ENCODE results near the gene ALPP. TPM values are rescaled to one million over a fixed set of nuclear protein-coding genes. Genes with fewer than 3 reads are reported as not detected.
"Not testable (repeated sequence)": the region's sequence is repeated elsewhere in the genome, so short reads cannot be mapped to it uniquely, and the experiment has no call there.

The ALPP gene
- total and polyA plus RNA-seq, 2 donors (not counting 1 experiment from before 2014, with no cell fraction given) = not detected

- Histone ChIP-seq H4K20me1 (ENCODE audit: control insufficient read depth, insufficient read depth, low read length, poor library complexity, severe bottlenecking) (no peaks in the 10 kb centered on the region), H3K9me3 (ENCODE audit: control extremely low read depth in 1 of 3, control insufficient read depth in 2 of 3, insufficient read depth in 1 of 3, low read length in 2 of 3) (no peaks in the 10 kb centered on the region), H3K27ac (ENCODE audit: low read length in 2 of 2) (no peak overlapping the region), H3K9ac (ENCODE audit: low read length) (no peak overlapping the region), H3K4me3 (ENCODE audit: control extremely low read depth in 1 of 5, extremely low read depth in 1 of 5, insufficient read depth in 1 of 5, low read depth in 2 of 5, low read length in 4 of 5) (no peak overlapping the region), H3K27me3 (replicated peaks in 1 of 4; ENCODE audit: control extremely low read depth in 1 of 4, control insufficient read depth in 3 of 4, insufficient read depth in 4 of 4, low read length in 3 of 4) (peaks cover 0 to 2% (median 0%) of the 10 kb centered on the region in 4 experiments), H3K79me2 (ENCODE audit: control insufficient read depth, insufficient read depth, low read length) (no peaks in the 10 kb centered on the region), H2AFZ (ENCODE audit: insufficient read depth, low read depth, low read length, poor library complexity, severe bottlenecking) (no peak overlapping the region), H3K36me3 (replicated peaks in 1 of 2; ENCODE audit: control extremely low read depth in 1 of 2, control insufficient read depth in 1 of 2, extremely low read depth in 1 of 2, insufficient read depth in 2 of 2, low read length in 1 of 2) (no peaks in the 10 kb centered on the region), H3K4me1 (ENCODE audit: control insufficient read depth in 2 of 2, insufficient read depth in 2 of 2, low read length in 2 of 2) (peaks cover 10 to 17% of the 10 kb centered on the region in 2 donors), H3K4me2 (replicated peaks; ENCODE audit: low read depth, low read length, poor library complexity, severe bottlenecking) (no peak overlapping the region)
- POLR2A ChIA-PET = no interaction called here
- Mint-ChIP-seq H3K4me1 (peaks cover 16% of the 10 kb centered on the region), H3K4me3 (no peak overlapping the region), H3K9me3 (ENCODE audit: insufficient read depth) (no peaks in the 10 kb centered on the region), H3K27ac (no peak overlapping the region), H3K27me3 (peaks cover 3% of the 10 kb centered on the region)
- intact Hi-C loops (cut with micrococcal nuclease) = no loop called here
- DNase-seq = no peak
- TF ChIP-seq CTCF (IDR thresholded peaks at IDR 0.05) (no peak), EZH2 (IDR thresholded peaks at IDR 0.05; ENCODE audit: borderline replicate concordance, insufficient read depth, low read depth, low read length, poor library complexity, severe bottlenecking) (no peak)
- CTCF ChIA-PET = no interaction called here
- no peak for ATAC-seq (ENCODE audit: low read depth)
- WGBS (ENCODE audit: insufficient coverage) = 95% methylated on average over 11 of the region's 15 CpGs
Measured at GRCh38 chr2:232368311-232368731, 10.2 kb upstream of the ALPP start.

- CTCF ChIA-PET = no interaction called here
- Mint-ChIP-seq H3K27ac (no peak overlapping the region), H3K9me3 (ENCODE audit: insufficient read depth) (no peaks in the 10 kb centered on the region), H3K4me3 (no peak overlapping the region), H3K27me3 (peaks cover 3% of the 10 kb centered on the region), H3K4me1 (peaks cover 6% of the 10 kb centered on the region)
- peaks cover 0 to 2% (median 0%) of the 10 kb centered on the region in 4 experiments for H3K27me3 ChIP-seq (replicated peaks in 1 of 4; ENCODE audit: control extremely low read depth in 1 of 4, control insufficient read depth in 3 of 4, insufficient read depth in 4 of 4, low read length in 3 of 4)
- H4K20me1 ChIP-seq (ENCODE audit: control insufficient read depth, insufficient read depth, low read length, poor library complexity, severe bottlenecking) = no peaks in the 10 kb centered on the region
- no peak overlapping the region for H3K4me2 ChIP-seq (replicated peaks; ENCODE audit: low read depth, low read length, poor library complexity, severe bottlenecking)
- POLR2A ChIA-PET = no interaction called here
- H3K79me2 ChIP-seq (ENCODE audit: control insufficient read depth, insufficient read depth, low read length) = no peaks in the 10 kb centered on the region
- WGBS (ENCODE audit: insufficient coverage) = 67% methylated on average over 14 of the region's 15 CpGs
- no peak overlapping the region for H3K27ac ChIP-seq (ENCODE audit: low read length in 2 of 2)
- no peak overlapping the region for H3K9ac ChIP-seq (ENCODE audit: low read length)
- TF ChIP-seq EZH2 (IDR thresholded peaks at IDR 0.05; ENCODE audit: borderline replicate concordance, insufficient read depth, low read depth, low read length, poor library complexity, severe bottlenecking) (no peak), CTCF (IDR thresholded peaks at IDR 0.05) (no peak)
- intact Hi-C loops (cut with micrococcal nuclease) = no loop called here
- peaks cover under 1 to 8% of the 10 kb centered on the region in 2 donors for H3K4me1 ChIP-seq (ENCODE audit: control insufficient read depth in 2 of 2, insufficient read depth in 2 of 2, low read length in 2 of 2)
- H2AFZ ChIP-seq (ENCODE audit: insufficient read depth, low read depth, low read length, poor library complexity, severe bottlenecking) = no peak overlapping the region
- ATAC-seq (ENCODE audit: low read depth) (no peak), DNase-seq (no peak)
- H3K36me3 ChIP-seq (replicated peaks in 1 of 2; ENCODE audit: control extremely low read depth in 1 of 2, control insufficient read depth in 1 of 2, extremely low read depth in 1 of 2, insufficient read depth in 2 of 2, low read length in 1 of 2) = no peaks in the 10 kb centered on the region
- no peak overlapping the region for H3K4me3 ChIP-seq (ENCODE audit: control extremely low read depth in 1 of 5, extremely low read depth in 1 of 5, insufficient read depth in 1 of 5, low read depth in 2 of 5, low read length in 4 of 5)
- H3K9me3 ChIP-seq (ENCODE audit: control extremely low read depth in 1 of 3, control insufficient read depth in 2 of 3, insufficient read depth in 1 of 3, low read length in 2 of 3) = no peaks in the 10 kb centered on the region
Measured at GRCh38 chr2:232369126-232369951, 9.2 kb upstream of the ALPP start.

- H3K4me1 Mint-ChIP-seq; H3K9me3 Mint-ChIP-seq (ENCODE audit: insufficient read depth); H4K20me1 ChIP-seq (ENCODE audit: control insufficient read depth, insufficient read depth, low read length, poor library complexity, severe bottlenecking); H3K27ac ChIP-seq (ENCODE audit: low read length in 2 of 2); H3K27ac Mint-ChIP-seq; H2AFZ ChIP-seq (ENCODE audit: insufficient read depth, low read depth, low read length, poor library complexity, severe bottlenecking); H3K9me3 ChIP-seq (ENCODE audit: control extremely low read depth in 1 of 3, control insufficient read depth in 2 of 3, insufficient read depth in 1 of 3, low read length in 2 of 3); H3K27me3 Mint-ChIP-seq; H3K4me3 Mint-ChIP-seq; intact Hi-C loops (cut with micrococcal nuclease); CTCF ChIA-PET; H3K27me3 ChIP-seq (replicated peaks in 1 of 4; ENCODE audit: control extremely low read depth in 1 of 4, control insufficient read depth in 3 of 4, insufficient read depth in 4 of 4, low read length in 3 of 4); H3K4me1 ChIP-seq (ENCODE audit: control insufficient read depth in 2 of 2, insufficient read depth in 2 of 2, low read length in 2 of 2); H3K4me3 ChIP-seq (ENCODE audit: control extremely low read depth in 1 of 5, extremely low read depth in 1 of 5, insufficient read depth in 1 of 5, low read depth in 2 of 5, low read length in 4 of 5); POLR2A ChIA-PET; H3K79me2 ChIP-seq (ENCODE audit: control insufficient read depth, insufficient read depth, low read length); H3K36me3 ChIP-seq (replicated peaks in 1 of 2; ENCODE audit: control extremely low read depth in 1 of 2, control insufficient read depth in 1 of 2, extremely low read depth in 1 of 2, insufficient read depth in 2 of 2, low read length in 1 of 2); H3K4me2 ChIP-seq (replicated peaks; ENCODE audit: low read depth, low read length, poor library complexity, severe bottlenecking); DNase-seq; H3K9ac ChIP-seq (ENCODE audit: low read length); ATAC-seq (ENCODE audit: low read depth): not testable (repeated sequence)
- no CpG with 5 or more reads among the region's 12 CpGs for WGBS (ENCODE audit: insufficient coverage)
Measured at GRCh38 chr2:232370007-232370406, 8.5 kb upstream of the ALPP start.
